SK-N-SH treated with all-trans-retinoic acid at 6 μM for 48 hours (cell line): ENCODE data around the gene PTPRN2.

Source experiments
- ATAC-seq: fragments of 200-7000 bp; cut with Tn5 transposase; 3 replicates; pipeline ENCODE4 v1.9.1; 2020; ENCODE audit warnings: mild to moderate bottlenecking, moderate library complexity
- ARNTL ChIP-seq: fragments of 450-650 bp; formaldehyde crosslinking; IDR thresholded peaks from 2 replicates; pipeline ENCODE4 v1.5.0; 2020; ENCODE audit warnings: low read depth, mild to moderate bottlenecking, moderate library complexity, borderline replicate concordance
- BACH2 ChIP-seq: fragments of 250-450 bp; sonication (Bioruptor Pico); IDR thresholded peaks from 2 replicates; pipeline ENCODE4 v1.9.0; 2021; ENCODE audit warnings: mild to moderate bottlenecking, borderline replicate concordance
- CREB5 ChIP-seq: fragments of 250-450 bp; sonication (Bioruptor Pico); IDR thresholded peaks from 2 replicates; pipeline ENCODE4 v1.5.1; 2020; ENCODE audit warnings: low read depth, mild to moderate bottlenecking, moderate library complexity
- ESRRG ChIP-seq: fragments of 250-450 bp; sonication (Bioruptor Pico); IDR thresholded peaks from 2 replicates; pipeline ENCODE4 v1.6.1; 2021; ENCODE audit warnings: mild to moderate bottlenecking
- GLIS3 ChIP-seq: fragments of 250-450 bp; sonication (Bioruptor Pico); IDR thresholded peaks from 2 replicates; pipeline ENCODE4 v1.5.0; 2020; ENCODE audit warnings: mild to moderate bottlenecking, moderate library complexity
- ISL1 ChIP-seq: fragments of 250-450 bp; sonication (Bioruptor Pico); IDR thresholded peaks from 2 replicates; pipeline ENCODE4 v2.1.2; 2022; ENCODE audit warnings: mild to moderate bottlenecking, moderate library complexity
- POU6F1 ChIP-seq: fragments of 250-450 bp; sonication (Bioruptor Pico); IDR thresholded peaks from 2 replicates; pipeline ENCODE4 v1.8.0; 2021; ENCODE audit warnings: low read depth, mild to moderate bottlenecking, moderate library complexity, borderline replicate concordance
- PPARA ChIP-seq: fragments of 250-450 bp; sonication (Bioruptor Pico); IDR thresholded peaks from 2 replicates; pipeline ENCODE4 v1.5.0; 2020; ENCODE audit warnings: mild to moderate bottlenecking, borderline replicate concordance
- RARB ChIP-seq: fragments of 250-450 bp; sonication (Bioruptor Pico); IDR thresholded peaks from 2 replicates; pipeline ENCODE4 v1.8.0; 2021; ENCODE audit warnings: mild to moderate bottlenecking, moderate library complexity
- SNAI2 ChIP-seq: fragments of 250-450 bp; sonication (Bioruptor Pico); IDR thresholded peaks from 2 replicates; pipeline ENCODE4 v1.5.0; 2020; ENCODE audit warnings: mild to moderate bottlenecking, moderate library complexity
- TCF4 ChIP-seq: fragments of 250-450 bp; sonication (Bioruptor Pico); IDR thresholded peaks from 2 replicates; pipeline ENCODE4 v1.8.0; 2021; ENCODE audit warnings: mild to moderate bottlenecking, moderate library complexity, borderline replicate concordance
- TSHZ2 ChIP-seq: fragments of 250-450 bp; sonication (Bioruptor Pico); IDR thresholded peaks from 2 replicates; pipeline ENCODE4 v1.5.0; 2020; ENCODE audit warnings: mild to moderate bottlenecking, moderate library complexity
- ZC3H10 ChIP-seq: fragments of 250-450 bp; sonication (Bioruptor Pico); IDR thresholded peaks from 2 replicates; pipeline ENCODE4 v1.5.1; 2021; ENCODE audit warnings: mild to moderate bottlenecking, moderate library complexity
- ZFP3 ChIP-seq: fragments of 250-450 bp; sonication (Bioruptor Pico); IDR thresholded peaks from 2 replicates; pipeline ENCODE4 v1.5.0; 2020; ENCODE audit warnings: mild to moderate bottlenecking, moderate library complexity
- ZFP30 ChIP-seq: fragments of 450-650 bp; formaldehyde crosslinking; IDR thresholded peaks from 2 replicates; pipeline ENCODE4 v1.5.0; 2022; ENCODE audit warnings: mild to moderate bottlenecking, moderate library complexity
- ZNF565 ChIP-seq: fragments of 450-650 bp; formaldehyde crosslinking; conservative IDR thresholded peaks from 2 replicates; pipeline ENCODE4 v1.5.0; 2020; ENCODE audit warnings: low read depth, mild to moderate bottlenecking, moderate library complexity
- ZNF70 ChIP-seq: fragments of 450-650 bp; formaldehyde crosslinking; IDR thresholded peaks from 2 replicates; pipeline ENCODE4 v1.5.0; 2020; ENCODE audit warnings: mild to moderate bottlenecking, moderate library complexity
- ZNF8 ChIP-seq: fragments of 450-650 bp; formaldehyde crosslinking; IDR thresholded peaks from 2 replicates; pipeline ENCODE4 v1.5.0; 2020; ENCODE audit warnings: mild to moderate bottlenecking, moderate library complexity
- TF ChIP-seq, protein P1 (sequence below): fragments of 250-450 bp; sonication (Bioruptor Pico); IDR thresholded peaks from 2 replicates; pipeline ENCODE4 v1.5.1; 2021; ENCODE audit warnings: mild to moderate bottlenecking, moderate library complexity

Gene PTPRN2

DNA sequence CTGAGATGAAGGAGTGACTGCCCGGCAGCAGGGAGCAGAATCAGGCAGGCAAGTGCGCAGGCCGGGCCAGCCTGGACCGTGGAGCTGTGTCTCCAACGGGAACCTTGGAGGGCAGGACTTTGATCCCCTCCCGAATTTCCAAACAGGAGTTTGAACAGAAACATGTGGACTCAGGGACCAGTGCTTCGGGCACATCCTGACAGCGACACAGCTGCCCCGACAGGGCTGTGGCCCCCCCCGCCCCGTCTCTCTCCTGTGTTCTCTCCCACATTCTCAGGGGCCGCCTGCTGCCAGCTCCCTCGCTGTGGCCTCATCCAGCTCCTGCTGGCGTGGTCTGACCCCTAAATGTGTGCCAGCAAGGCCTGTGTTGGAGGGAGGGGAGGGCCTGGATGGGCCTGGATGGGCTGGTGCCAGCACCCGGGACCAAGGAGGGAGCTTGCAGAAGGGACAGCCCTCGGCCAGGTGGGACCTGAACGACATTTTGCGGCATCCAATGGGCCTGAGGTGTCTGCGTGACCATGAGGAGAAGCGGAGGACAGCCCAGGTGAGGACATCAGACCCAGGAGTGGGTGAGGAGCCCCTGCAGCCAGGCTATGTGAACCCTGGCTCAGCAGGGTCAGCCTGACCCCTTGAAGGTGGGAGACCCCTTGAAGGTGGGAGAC lies 1027.9 kb downstream of the PTPRN2 start:
- no peak for ATAC-seq

GRCh38 chr7:157558875-157559595 lies 1028.6 kb downstream of the PTPRN2 start:
- no peak for ATAC-seq
- no peak for TF ChIP-seq ZFP3 (CRISPR knock-in tag)
- no peak for TF ChIP-seq CREB5 (CRISPR knock-in tag)
- no peak for TF ChIP-seq ZNF565 (CRISPR knock-in tag)
- TF ChIP-seq ESRRG (CRISPR knock-in tag): no peak
- no peak for TF ChIP-seq SNAI2 (CRISPR knock-in tag)
- no peak for TF ChIP-seq TSHZ2 (CRISPR knock-in tag)
- TF ChIP-seq, all 23 proteins: peak for 0

More for the DNA sequence above, 1027.9 kb downstream of the PTPRN2 start:
- TF ChIP-seq BACH2 (CRISPR knock-in tag) (no peak), ESRRG (CRISPR knock-in tag) (no peak), ZFP3 (CRISPR knock-in tag) (no peak), ZNF565 (CRISPR knock-in tag) (no peak), POU6F1 (CRISPR knock-in tag) (no peak), GLIS3 (CRISPR knock-in tag) (no peak), ZNF8 (CRISPR knock-in tag) (no peak), RARB (CRISPR knock-in tag) (no peak), PPARA (CRISPR knock-in tag) (no peak), ZNF70 (CRISPR knock-in tag) (no peak), ZC3H10 (CRISPR knock-in tag) (no peak), ISL1 (no peak)
- TF ChIP-seq, protein P1, sequence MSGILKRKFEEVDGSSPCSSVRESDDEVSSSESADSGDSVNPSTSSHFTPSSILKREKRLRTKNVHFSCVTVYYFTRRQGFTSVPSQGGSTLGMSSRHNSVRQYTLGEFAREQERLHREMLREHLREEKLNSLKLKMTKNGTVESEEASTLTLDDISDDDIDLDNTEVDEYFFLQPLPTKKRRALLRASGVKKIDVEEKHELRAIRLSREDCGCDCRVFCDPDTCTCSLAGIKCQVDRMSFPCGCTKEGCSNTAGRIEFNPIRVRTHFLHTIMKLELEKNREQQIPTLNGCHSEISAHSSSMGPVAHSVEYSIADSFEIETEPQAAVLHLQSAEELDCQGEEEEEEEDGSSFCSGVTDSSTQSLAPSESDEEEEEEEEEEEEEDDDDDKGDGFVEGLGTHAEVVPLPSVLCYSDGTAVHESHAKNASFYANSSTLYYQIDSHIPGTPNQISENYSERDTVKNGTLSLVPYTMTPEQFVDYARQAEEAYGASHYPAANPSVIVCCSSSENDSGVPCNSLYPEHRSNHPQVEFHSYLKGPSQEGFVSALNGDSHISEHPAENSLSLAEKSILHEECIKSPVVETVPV (CRISPR knock-in tag): no peak

- ATAC-seq: no peak
- TF ChIP-seq GLIS3 (CRISPR knock-in tag): no peak
- TF ChIP-seq ISL1: no peak
- TF ChIP-seq POU6F1 (CRISPR knock-in tag): no peak
- TF ChIP-seq, protein P1 (CRISPR knock-in tag): no peak
- TF ChIP-seq PPARA (CRISPR knock-in tag): no peak
- TF ChIP-seq TCF4: no peak
- TF ChIP-seq ZC3H10 (CRISPR knock-in tag): no peak
- TF ChIP-seq ZNF565 (CRISPR knock-in tag): no peak
- no peak for TF ChIP-seq ZFP30 (CRISPR knock-in tag)
- no peak for TF ChIP-seq TSHZ2 (CRISPR knock-in tag)
- TF ChIP-seq ARNTL (CRISPR knock-in tag): no peak
- TF ChIP-seq CREB5 (CRISPR knock-in tag): no peak
These were observed 1029.1 kb downstream of the PTPRN2 start for GRCh38 chr7:157558516-157558874.
